ENCODE measurements around the gene IQSEC1.

Gene IQSEC1

DNA sequence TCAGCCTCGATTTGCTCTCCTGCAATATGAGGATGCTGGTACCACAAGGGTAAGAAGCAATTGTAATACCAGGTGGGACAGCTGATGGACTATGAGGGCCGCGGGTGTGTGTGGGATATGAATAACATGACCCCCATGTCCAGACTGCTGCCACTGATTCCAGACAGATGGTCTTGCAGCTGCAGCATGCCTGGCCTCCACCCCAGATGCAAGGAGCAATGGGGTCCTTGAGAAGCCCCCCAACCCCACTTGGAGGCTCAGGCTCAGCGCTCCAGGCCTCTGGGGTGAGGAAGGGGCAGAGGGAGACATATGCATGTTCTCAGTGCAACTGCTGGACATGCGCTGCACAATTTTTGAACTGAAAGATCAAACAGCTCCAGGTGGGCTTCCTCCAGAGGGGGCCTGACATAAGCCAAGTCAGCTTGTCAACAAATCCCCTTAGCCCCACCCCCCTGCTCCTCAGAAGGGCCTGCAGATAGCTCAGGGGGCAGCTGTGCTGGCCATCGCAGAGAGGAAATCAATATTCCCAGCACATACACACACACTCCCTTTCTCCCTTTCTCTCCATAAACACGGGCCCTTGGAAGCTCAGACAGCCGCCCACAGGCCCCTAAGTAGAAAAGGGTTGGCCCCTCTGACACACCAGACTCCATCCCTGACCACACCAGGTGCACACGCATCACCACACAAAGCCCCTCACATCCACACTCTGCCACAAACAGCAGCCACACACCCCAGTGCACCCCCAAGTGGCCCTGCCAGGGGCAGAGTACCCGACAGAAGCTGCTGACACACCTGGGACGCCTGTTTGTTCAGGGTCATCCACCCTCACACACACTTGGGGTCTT is 107.0 kb downstream of the IQSEC1 start:
- intact Hi-C loops (cut with DNase I) = no loop called here
- DNase-seq = peak in 1 of 10 donors; percentile 79

DNA sequence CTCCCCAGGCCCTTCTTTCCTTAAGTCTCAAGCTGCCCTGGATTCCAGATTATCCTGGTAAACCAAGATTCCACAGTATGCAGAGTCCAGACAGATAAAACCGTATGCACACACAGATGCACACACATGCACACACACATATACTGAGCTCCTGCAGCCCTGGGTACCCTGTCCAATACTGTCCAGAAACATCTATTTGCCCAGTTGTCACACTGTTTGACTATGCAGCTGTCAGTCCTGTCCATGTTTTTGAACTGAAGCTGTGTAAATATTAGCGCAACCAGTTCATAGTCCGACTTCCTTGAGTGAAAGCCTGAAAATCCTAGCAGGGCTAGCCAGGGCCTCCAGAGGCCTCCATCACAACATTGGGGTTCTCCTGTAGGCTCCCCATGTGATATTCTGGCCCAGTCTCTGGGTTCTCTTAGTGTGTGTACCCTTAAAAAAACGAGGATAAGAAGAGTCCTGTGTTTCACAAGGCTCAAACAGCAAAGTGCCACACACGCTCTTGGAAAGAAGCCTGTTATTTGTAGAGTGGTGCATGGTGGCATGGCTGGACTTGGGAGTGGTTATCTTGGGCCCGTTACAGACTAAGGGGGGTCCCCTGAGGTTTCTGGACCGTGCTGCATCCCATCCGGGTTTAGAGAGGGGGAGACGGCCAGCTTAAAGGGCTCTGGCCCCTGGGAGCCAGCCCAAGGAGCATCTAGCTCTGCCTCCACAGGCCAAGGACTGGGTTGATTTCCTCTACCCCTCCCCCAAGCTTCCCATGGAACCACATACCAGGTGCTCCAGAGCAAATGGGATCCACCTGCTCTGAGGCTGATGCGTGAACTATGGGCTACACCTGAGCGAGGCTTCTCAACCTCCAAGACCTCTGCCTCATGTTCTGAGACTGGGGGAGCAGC is 108.3 kb downstream of the IQSEC1 start:
- no peak for DNase-seq
- intact Hi-C loops (cut with DNase I) = no loop called here

DNA sequence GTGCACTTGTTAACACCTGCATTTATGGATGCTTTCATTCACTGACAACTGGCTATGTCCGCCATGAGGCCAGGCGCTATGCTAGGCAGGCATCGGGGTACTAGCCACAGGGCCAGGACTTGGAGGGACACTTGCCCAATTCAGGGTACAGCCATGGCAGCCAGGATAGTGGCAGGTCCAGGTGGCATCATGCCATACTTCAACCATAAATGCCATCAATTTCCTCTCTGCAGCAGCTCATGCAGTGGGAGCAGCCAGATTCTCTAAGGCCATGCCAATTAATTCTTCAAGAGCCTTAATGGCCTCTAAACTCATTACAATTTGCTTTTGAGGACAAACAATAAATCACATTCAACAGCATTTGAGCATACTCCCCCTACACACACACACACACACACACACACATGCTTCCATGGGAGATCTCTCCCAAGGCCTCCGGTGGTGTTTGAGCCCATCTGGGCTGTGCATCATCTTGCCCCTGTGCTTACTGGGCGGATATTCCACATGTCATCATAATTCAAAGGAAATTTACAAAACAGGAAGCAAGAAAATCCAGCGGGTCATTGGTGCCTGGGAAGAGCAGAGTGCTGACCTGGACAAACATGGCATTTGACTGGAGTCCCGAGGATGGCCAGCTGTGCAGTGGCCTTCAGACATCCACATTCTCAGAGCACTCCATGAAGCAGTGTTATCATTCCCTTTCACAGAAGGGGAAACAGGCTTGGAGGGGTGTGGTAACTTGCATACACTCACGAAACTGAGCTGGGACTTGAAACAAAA is 109.1 kb downstream of the IQSEC1 start:
- intact Hi-C loops (cut with DNase I) = no loop called here

DNA sequence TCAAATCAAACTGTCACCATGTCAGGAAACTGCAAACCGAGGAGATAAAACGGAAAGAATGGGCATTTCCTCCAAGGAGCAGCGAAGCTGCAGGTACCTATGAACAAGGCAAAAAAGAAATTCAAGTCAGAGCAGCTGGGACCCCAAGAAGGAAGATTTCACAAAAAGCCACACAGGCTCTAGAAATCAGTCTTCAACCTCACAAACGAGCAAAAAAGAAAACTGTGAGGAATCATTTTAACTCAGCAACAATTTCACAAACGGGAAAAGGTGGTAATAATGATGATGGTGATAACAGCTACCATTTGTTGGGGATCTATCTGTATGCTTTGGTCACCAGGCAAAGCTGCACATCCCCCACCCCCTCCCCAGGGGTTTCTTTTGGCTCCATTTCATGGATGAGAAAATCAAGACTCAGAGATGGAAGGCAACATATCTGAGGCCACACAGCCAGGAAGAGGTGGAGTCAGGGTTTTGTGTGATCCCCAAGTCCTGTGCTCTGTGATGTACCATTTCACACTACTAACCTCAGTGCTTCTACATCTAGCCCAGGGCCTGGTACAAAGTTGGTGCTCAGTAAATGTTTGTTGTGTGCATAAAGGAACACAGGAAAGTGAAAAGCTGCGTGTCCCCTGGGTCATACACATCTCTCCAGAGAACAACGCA is 109.9 kb downstream of the IQSEC1 start:
- intact Hi-C loops (cut with DNase I) = no loop called here
- no peak for DNase-seq

More for the DNA sequence above, 109.1 kb downstream of the IQSEC1 start:
- DNase-seq = peak in 1 of 10 donors; percentile 74

DNA sequence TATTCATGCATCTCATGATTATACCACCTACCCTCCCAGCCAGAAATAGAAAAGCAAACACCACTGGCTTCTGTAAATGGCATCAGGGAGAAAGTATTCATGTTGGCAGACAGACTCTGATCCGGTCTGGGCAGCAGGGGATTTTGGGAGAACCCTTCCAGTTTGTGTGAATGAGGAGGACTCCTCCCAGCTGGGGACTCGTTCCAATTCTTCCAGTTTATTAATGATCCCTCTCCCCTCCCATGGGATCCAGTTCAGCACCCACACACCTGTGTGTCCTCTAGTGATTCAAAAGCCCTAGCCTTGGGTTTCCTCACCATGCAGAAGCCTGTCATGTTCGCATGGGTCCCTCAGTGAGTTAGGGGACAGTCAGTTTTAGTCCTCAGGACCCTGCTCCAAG is 110.9 kb downstream of the IQSEC1 start:
- DNase-seq = peak in 1 of 10 donors; percentile 40
- intact Hi-C loops (cut with DNase I) = no loop called here

DNA sequence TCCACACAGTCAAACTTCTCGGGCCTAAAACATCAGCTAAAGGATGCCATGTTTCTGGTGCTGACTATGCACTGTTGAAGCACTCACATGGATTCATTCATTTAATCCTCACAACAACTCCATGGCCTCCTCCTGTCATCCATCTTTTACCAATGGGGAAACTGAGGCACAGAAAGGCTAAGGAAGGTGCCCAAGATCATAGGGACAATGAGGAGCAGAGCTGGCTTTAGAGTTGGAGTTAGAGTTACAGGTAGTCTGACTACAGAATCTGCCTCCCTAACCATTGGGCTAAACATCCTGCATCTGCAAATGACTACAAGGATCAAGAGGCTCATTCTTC is 111.6 kb downstream of the IQSEC1 start:
- intact Hi-C loops (cut with DNase I) = no loop called here
- no peak for DNase-seq

DNA sequence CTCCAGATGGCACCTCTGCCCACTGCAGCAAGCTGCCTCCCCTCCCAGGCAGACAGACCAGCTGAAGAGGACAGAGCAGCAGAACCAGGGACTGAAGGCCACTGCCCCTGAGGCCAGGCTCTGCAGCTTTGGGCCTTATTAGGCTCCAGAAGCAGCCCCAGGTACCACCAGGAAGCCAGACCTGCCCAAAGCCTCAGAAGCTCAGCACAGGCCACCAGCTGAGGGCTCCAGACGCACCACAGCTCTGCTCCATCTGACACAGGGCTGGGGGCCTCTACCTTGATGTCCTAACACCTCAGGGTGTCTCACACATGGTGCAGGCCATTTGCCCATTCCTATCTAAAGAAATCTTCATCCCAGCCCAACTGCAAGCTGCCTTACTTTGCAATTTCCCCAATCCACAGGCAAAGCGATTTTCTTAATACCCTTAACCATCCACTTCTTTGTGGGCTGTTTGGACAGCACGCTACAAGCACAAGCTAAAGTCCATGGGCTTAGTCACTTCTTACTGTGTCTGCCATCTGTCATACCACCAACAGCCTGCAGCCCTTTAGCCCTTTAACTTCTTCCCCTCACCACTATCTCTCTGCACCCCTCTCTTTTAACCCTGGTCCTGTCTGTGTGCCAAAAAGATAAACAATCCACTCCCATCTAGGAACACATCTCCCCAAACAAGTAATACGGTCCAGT is 112.1 kb downstream of the IQSEC1 start:
- intact Hi-C loops (cut with DNase I) = no loop called here

DNA sequence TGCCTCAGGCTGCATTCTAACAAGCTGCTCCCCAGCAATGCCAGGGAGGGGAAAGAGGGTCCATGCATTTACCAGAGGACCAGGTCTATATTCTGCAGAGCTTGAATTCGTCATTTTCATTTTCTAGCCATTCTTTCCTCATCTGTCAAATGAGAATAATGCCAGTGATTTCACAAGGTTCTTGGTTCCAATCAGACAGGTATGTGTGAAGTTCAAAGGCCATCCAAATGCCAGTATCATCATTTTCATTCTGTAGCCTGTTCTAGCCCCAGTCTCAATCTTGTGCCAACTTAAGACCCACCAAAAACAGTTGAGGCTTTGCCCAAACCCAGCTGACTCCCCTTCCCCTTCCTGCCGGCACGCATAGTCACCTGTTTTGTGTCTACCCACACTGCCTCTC is 112.7 kb downstream of the IQSEC1 start:
- no peak for DNase-seq
- intact Hi-C loops (cut with DNase I) = no loop called here

More for the DNA sequence above, 112.1 kb downstream of the IQSEC1 start:
- peak in 1 of 10 donors; percentile 55 for DNase-seq

DNA sequence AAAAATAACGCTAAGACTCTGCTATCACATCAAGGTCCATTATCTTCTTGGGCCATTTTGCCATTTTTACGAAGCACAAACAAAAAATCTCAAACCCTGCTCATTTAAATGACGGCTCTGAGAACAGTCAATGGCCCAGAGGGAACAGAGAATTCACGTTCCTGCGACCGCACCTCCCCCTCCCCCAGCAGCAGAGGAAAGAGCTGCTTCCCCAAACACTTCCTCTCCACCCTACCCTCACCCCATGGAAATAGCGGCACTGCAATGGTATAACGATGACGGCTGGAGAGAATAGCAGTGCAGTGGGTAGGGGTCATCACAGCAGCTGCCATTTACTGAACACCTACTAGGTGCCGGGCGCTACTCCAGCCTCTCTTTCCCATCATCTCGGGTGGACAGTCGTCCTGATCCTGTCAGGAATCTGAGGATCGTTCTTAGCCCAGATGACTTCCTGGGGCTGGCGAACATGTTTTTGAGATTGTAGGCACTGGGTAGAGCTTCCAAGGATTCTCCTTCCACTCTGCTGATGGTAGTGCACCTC is 113.3 kb downstream of the IQSEC1 start:
- intact Hi-C loops (cut with DNase I) = no loop called here
- DNase-seq = peak in 1 of 10 donors; percentile 75

DNA sequence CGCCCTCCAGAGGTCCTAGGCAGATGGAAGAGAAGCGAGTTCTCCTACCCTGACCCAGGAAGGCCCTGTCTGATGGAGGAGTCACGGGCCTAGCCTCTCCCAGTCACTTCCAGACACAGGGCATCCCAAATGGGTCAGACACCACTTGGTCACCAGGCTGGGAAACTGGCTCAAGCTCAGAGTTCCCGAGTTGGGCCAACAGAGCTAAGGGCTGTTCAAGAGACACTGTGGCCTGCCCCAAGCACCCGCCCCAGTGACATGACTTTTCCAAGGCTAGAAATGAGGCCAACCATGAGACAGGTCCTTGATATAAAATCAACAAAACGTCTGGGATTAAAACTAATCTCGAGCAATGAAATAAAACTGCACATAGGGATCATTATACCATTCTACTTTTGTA is 113.8 kb downstream of the IQSEC1 start:
- DNase-seq = peak in 1 of 10 donors; percentile 52
- intact Hi-C loops (cut with DNase I) = no loop called here

DNA sequence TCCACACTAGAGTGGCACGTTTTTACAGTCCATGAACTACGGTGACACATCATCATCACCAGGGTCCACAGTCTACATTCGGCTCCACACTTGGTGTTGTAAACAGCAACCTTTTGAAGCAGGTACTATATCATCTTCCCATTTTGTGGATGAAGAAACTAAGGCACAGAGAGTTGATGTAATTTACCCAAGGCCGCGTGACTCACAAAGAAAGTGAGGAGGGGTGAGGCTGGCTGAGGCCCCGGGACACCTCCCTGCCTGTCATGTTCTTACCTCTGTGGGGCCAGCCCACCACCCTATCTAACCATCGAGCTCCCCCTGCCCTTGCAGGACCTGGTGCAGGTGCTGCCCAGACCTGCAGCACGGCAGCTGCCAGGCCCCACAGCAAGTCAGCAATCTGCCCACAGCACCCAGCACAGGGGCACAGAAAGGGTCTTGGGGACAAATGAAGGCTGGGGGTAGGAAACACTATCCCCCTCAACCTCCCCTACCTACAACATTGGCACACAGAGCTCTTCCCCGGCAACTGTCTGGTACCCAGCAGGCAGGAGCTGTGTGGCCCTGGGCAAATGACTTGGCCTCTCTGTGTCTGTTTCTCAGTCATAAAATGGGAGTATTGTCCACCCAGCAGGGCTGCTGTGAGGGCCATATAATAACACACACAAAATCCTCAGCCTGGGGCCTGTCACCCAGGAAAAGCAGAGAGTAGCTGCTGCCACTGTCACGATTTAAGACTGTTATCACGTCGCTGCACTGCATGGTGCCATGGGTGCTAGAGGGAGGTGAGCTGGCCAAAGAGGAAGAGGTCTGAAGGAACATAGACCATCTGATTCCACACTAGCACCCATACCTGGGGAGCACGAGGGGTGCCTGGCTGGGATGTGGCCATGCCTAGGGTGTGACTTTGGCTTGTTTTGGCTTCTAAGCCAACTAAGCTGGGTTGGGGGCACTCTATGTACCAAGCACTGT is 115.1 kb downstream of the IQSEC1 start:
- DNase-seq = peak in 1 of 10 donors; percentile 39
- intact Hi-C loops (cut with DNase I) = no loop called here

DNA sequence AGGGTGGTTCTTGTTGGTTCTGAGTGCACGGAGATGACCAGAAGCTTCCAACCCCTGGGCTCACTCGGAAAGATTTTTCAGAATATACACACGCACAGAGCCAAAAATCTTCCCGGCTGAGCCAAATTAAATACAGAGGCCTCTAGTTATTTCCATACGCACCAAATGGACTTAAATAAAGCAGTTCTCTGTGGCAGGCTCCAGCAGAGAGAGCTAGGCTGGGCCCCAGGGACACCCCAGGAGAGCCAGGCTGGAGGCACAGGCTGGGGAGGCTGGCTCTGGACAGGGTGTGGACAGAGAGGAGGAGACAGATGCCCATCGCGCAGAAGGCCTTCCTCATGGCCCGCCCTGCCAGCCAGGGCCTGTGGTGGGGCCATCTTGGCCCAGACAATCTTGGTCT is 115.9 kb downstream of the IQSEC1 start:
- intact Hi-C loops (cut with DNase I) = no loop called here
- DNase-seq = peak in 1 of 10 donors; percentile 73

DNA sequence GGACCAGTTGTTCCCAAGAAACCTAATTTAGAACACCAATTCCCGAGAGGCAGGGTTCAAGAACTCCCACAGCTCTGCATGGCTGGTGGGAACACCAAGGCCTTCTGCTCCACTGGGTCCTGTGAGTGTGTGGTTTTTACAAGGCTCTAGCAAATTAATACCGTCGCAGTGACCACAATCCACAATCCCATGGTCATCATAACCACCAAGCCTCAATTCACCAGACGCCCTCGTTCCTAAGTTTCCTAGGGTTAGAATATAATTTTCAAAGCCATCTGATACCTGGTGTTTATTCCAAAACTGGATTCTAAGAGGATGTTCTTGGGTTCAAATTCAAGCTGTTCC is 116.9 kb downstream of the IQSEC1 start:
- intact Hi-C loops (cut with DNase I) = no loop called here
- no peak for DNase-seq

DNA sequence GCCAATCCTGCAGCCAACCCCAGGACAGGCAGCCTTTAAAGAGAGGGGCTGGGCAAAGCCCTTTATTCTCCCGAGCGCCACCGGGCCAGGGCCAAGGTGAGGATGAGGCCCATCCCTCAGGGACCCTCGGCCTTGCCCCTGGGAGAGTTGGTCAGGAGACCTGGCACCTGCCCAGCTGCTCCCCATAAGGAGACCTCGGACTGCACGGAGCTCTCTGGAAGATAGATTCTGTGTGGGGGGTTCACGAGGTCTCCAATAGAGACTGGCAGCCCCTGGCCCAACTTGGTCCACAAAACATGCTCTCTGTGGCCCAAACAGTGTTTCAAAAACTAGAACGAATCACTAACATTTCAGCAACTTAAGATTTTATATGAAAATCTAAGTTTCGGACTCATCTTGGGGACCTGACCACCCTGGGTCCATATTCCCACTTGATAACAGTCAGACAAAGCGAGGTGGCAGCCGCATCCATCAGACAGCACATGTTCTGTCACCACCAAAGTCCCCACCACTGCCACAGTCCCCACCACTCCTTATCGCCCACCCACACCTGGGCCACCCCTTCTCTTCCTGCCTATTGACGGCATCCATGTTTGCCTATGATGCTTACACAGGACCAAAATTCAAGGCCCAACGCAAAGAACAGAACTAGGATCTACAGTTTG is 117.4 kb downstream of the IQSEC1 start:
- peak in 1 of 10 donors; percentile 77 for DNase-seq
- intact Hi-C loops (cut with DNase I) = no loop called here

DNA sequence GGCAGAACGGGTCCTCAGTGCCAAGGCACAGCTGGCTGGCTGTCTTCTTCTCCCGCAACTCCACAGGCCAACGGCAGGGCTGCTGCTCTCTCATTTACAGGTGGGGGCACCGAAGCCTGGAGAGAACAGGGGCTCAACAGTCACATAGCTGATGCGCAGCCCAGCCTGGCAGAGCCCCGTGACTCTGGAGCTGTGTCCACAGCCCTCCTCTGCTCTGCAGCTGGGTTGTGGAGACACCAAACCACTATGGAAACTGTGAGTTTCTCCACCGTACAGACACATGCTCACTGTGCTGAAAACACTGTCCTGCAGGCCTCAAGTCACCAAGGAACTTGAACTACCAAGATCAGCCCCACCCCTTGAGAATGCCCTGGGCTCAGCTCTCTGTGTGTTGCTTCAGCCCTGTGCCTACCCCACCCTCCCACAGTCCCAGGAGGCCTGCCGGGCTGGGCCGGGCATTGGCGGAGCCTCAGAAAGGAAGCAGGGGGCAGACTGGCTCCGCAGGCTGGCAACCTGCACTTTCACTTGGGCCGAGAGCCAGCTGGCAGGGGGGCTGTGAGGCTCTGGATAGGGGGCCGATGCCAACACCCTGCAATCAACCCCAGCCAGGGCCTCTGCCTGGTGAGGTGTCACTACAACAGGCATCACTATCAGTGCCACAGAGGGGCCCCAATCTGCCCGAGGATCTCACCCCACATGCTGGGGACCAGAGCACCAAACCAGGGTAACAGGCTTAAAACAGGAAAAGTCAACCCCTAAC is 118.2 kb downstream of the IQSEC1 start:
- intact Hi-C loops (cut with DNase I) = no loop called here
- peak in 7 of 10 donors; percentile 48 to 92 (median 68) for DNase-seq

DNA sequence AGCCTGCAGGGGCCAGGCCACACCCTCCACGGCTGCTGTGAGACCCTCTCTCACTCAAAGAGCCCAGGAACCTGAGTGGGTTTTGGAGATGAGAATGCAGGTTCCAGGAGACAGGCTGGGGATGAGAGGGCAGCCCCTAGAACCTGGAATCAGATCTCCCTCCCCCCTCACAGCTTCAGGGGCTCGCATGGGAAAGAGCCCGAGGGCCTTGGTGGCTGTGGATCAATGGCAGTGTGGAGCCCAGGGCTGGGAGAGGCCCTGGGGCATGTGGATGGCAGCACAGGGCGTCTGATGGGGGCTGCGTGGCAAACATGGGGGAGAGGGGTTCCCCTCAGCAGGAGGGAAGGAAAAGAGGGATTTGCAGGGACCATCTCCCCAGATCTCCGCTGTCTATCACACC is 119.0 kb downstream of the IQSEC1 start:
- intact Hi-C loops (cut with DNase I) = no loop called here
- peak in 1 of 10 donors; percentile 55 for DNase-seq
